NCI-H345 (cell line): Measurements from ENCODE around the gene DNAAF3.
"Not testable (repeated sequence)": the region's sequence is repeated elsewhere in the genome, so short reads cannot be mapped to it uniquely, and the experiment has no call there.

ENCODE experiments used
- DNase-seq: peaks from one replicate; lab custom pipeline; 2025; lab: John Stamatoyannopoulos, UW

DNAAF3 gene

DNA sequence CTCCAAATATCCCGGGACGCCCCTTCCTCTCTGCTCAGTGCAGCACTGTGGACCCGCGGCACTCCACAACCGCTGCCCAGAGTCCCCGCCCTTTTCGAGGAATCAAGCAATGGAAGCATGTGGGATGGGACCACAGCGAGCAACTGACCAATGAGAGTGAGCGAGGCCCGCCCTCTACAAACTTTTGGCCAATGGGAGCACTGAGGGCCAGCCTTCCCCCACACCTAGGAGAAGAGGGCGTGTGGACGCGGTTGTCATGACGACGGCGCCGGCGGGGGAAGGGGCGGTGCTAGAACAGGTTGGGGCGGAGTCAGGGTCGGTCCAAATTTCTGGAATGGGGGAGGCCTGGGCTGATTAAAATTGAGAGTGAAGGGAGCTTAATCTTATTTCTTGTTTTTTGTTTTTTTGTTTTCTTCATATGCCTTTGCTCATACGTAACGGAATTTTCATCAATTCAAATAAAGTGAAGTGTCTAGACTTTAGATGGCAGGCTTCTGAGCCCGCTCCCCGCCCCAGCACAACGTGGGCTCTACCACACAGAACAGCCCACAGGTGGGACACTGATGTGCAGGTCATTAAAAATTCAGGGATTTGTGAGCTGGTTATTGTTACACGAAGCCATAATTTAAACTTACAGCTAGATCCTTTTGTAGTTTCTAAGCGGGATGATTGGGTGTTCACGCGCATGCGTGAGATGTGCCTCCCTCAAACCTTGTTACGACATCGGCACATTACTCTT lies at the start of gene DNAAF3:
Gene DNAAF3 (minus strand): TSS at position 84 of the 739 bp plus-strand sequence. CDS start 200 bp downstream, outside the sequence.
- DNase-seq, result peak; percentile 95

DNA sequence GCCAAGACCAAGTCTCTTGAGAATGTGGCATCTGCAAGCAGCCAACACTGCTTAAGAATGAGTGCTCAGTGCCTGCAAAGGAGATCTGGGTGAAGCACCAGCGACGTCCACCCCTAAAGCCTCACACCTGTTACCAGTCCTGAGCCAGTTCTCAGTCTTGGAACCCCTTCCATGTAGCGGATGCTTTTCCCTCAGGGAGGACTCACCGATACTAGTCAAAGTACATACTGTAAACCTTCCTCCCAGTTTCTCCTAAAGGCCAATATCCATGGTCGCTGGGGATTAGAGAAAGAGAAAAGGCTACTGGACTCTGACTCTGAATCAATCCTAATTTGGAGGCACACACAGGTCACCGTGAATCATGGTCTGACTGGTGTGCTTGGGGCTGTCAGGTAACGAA lies 47.1 kb upstream of the DNAAF3 start:
- DNase-seq, result no peak

DNA sequence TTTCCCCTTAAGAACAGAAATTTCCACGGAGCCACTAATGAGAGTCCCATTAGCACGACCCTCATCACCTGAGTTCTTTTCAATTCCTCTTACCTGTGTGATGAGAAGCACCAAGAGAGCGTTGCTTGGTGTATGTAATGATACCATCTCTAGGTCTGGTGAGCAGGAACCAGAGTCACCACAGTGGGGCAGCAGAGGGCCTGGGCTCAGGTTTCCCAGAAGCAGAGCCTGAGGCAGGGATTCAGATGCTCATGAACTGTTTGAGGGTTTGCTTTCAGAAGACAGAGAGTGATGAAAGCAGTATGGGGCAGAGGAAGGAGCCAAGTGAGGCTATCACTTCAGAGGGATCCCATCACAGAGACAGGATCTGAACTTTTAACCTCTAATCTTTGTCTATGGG lies 46.0 kb upstream of the DNAAF3 start:
- DNase-seq, result no peak

DNA sequence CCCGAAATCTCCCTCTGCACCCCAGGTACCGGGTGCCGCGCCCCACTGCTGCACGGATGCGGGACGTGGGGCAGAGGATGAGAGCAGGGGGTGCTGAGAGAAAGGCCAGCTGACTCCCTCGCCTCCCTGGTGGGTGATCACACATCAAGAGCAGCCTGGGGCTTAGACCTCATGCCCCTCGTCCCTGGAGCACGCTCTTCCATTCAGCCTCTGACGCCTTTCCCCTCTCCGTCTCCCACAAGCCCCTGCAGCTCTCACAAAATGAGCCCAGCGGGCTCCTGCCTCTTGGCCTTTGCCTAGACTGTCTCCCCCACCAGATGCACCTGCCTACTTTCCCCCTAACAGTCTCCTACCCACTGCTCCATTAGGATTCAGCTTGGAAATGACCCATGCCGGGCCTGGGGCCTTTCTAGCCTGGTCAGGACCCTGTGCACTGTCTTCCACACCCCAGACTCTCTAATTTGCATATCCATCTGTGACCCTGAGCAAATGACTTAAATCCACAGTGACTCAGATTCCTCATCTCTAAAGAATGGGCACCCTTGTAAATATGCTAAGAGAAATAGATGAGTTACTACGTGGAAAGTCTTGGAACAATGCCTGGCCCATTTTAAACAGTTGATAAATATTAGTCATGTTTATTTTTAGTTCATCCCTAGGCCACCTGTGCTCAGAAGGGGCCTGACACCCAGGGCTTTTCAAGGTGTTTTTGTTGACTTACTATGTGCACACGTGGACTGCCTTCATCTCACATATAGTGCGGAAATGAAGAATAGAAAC lies 43.5 kb upstream of the DNAAF3 start:
- DNase-seq, result peak; percentile 59

DNA sequence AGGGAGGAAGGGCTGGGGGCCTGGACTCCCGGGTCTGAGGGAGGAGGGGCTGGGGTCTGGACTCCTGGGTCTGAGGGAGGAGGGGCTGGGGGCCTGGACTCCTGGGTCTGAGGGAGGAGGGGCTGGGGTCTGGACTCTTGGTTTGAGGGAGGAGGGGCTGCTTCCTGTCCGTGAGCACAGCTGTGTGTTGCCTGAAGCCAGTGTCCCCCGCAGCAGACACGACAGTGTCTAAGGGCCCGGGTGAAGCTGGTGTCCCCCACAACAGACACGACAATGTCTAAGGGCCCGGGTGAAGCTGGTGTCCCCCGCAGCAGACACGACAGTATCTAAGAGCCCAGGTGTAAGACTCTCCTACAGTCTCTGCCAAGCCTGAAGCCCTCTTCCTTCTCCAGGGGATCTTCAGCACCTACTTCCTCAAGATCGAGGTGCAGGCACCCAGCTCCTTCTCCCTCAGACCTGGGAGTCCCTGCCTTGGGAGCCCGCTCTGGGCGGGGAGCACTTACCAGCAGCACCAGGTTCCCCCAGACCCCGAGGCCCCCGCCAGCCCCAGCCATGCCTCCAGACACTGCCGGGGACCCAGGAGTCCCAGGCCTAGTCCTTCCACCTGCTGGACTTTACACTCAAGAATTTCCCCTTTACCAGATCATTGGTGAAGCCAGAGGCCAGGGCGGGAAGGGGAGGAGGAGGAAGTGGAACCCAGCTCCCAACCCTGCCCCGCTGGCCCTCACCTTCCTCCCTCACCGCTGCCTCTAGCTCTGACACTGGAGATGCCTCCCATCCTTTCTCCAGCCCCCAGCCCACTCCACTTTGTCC lies 42.7 kb upstream of the DNAAF3 start, which contains the start of gene PTPRH:
Gene PTPRH (minus strand): TSS at position 622 of the 813 bp plus-strand sequence. CDS start 68 bp downstream, at position 554.
- DNase-seq, result no peak

DNA sequence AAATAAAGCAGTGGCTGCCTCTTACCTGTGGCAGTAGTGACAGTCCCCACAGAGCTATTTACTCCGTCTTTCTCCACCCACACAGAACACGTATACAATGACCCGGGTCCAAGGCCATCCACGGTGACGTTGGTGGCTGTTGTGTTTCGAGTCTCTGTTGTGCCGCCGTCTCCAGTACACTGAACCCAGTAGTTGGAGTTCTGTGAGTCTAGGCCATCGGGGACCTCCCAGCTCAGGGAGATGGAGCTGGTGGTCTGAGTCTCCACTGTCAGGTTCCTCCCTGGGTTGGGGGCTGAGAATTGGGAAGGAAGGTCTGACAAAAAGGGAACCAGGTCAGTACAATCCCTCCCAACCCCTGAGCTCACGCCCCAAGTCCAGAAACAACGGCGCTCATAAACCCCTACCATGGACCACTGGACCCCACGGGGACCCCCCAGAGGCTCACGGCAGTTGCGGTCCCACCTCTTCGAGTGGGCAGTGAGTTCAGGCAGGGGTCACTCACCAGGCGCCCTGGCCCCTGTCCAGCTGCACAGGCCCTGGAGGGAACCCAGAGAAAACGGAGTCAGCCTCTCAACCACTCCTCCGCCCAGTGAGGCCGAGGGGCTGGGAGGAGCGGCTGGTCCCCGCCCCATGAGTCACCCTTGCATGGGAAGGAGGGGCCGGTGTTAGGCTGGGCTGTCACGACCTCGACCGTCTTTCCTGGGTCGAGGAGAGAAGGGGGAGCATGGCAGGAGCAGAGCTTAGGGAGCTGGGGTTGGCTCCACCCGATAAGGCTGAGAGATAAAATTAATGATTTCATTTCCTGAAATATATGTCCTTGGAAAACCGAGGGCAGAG lies 40.5 kb upstream of the DNAAF3 start:
- DNase-seq, result peak; percentile 29

DNA sequence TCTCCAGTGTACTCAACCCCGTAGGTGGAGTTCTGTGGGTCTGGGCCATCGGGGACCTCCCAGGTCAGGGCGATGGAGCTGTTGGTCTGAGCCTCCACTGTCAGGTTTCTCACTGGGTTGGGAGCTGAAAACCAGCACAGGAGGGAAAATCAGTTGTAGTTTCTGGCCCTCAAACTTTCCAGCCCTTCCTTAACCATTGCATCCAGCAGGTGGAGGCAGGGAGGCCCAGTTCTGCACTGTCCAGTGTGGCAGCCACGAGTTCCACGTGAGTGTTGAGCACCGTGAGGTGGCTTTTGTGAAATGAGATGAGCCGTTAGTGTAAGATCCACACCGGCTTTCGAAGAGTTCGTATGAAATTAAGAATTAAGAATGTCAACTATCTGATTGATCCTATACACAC lies 35.8 kb upstream of the DNAAF3 start:
- not testable (repeated sequence) for DNase-seq

DNA sequence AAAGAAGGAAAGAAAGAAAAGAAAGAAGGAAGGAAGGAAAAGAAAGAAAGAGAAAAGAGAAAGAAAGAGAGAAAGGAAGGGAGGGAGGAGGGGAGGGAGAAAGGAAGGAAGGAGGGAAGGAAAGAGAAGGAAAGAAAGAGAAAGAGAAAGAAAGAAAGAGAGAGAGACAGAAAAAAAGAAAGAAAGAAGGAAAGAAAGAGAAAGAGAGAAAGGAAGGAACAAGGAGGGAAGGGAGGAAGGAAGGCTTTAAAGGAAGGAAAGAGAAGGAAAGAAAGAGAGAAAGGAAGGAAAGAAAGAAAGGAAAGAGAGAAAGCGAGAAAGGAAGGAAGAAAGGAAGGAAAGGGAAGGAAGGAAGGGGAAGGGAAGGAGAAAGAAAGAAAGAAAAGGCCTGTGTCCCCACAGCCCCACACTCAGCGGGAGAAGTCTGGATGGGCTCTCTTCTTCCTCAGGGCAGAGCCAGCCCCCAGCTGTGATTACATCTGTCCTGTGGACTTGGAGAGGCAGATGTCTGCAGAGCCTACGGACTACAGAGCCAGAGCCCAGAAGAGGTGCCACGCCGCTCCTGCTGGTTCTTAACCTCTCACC lies 33.3 kb upstream of the DNAAF3 start:
- no peak for DNase-seq

DNA sequence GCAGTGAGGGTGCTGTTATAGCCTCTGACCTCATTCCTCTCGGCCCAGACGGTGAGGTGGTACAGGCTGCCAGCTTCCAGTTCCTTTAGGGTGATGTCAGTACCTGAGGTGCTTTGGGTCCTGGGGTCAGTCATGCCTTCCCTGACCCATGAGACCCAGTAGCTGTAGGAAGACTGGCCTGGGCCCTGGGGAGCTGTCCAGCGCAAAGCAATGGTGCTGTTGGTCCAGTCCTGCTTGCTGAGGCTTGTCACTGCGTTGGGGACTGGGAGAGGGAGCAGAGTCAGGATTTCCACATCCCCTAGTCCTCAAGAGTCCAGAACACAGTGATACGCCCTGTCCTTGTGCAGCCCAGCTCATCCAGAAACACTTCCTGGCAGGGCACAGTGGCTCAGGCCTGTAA lies 32.2 kb upstream of the DNAAF3 start:
- DNase-seq, result no peak

DNA sequence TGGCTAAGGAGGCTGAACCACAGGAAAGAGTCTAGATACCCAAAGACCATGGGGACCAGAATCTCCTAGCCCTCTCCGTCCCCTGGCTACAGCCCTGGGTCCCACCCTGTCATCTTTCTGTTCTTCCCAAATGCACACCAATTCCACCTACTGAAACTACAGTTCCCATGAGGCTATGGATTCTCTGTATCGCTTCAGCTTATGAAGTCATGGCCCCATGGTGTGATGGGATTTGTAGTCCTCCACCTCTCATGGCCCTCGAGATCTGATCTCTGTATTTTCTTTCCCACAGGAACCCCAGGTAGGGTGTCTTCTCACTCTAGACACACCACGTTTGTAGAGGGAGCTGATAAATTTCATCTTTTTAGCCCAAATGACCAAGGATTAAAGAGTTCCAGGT lies 31.1 kb upstream of the DNAAF3 start:
- DNase-seq, result no peak

DNA sequence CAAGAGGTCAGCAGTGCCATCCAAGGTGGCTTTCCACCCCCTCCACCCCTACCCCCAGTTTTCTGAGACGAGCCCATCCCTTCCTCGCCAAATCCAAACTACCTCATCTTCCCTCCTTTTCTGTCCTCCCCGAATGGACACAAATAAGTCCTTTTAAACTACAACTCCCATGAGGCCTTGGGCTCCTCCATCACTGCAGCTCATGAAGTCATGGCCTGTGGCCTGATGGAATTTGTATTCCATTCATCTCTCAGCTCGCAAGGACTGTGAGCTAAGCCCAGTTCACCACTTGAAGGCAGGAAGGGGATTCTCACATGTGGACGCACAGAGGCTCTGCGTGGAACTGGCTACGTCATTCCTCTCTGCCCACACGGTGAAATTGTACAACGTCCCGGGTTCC lies 30.4 kb upstream of the DNAAF3 start:
- no peak for DNase-seq

DNA sequence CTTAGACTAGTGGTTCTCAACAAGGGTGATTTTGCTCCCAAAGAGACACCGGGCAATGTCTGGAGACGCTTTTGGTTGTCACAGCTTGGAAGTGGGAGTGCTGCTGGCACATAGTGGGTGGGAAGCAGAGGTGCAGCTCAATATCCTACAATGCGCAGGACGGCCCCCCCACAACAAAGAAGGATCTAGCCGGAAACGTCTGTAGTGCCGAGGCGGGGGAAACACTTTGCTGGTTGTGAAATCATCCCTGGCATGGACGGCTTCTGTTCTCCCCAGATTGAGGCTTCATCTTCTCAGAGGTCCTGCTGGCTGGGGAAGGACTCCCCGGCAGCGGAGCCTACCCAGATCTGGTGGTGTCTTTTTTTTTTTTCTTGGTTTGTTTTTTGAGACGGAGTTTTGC lies 27.1 kb upstream of the DNAAF3 start:
- no peak for DNase-seq

DNA sequence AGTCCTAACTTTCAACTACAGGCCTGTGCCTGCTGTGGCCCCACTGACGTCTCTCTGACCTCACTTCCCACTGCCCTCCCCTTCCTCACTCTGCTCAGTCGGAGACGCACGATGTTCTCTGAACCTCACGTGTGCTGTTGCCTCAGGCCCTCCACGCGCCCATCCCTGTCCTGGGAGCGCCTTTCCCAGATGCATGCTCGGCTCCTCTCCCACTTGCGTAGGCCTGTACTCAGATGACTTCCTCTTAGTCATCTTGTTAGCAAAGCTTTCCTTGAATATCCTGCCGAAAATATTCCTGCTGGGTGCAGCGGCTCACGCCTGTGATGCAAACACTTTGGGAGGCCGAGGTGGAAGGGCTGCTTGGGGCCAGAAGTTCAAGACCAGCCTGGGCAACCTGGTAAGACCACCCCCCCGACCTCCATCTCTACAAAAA lies 23.0 kb upstream of the DNAAF3 start:
- DNase-seq, result no peak

DNA sequence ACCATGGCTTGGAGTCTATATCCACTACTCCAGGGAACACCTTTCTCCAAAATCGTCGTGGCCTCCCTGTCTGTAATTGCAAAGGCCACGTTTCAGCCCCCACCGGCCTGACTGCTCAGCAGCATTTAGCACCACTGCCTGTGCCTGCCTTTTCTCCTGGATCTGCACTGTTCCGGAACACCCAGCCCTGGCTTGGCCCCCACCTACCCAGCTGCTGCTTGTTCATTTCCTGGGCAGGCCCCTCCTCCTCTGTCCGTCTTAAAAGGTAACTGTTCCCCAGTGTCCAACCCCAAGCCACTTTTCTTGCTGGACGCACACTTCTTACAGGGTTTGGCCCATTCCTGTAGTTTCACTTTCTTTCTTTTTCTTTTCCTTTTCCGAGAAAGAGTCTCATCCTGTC lies 22.2 kb upstream of the DNAAF3 start:
- DNase-seq, result no peak

DNA sequence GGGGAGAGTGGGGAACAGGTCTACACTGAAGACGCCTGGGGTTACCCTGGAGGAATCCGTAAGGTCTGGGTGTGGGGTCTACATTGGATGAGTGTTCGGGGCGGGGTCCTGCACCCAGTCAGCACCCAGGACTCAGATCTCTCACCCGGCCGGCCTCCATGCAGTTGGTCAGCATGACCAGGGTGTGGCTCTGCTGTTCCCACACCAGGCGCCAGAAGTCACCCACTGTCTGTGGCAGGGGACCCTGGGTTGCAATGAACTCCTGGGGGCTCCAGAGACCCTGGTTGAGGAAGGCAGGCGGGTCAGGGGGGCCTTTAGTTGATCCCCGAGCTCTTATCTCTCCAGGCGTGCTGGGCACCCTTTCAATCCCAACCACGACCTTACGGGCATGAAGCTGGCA lies 19.7 kb upstream of the DNAAF3 start:
- no peak for DNase-seq

DNA sequence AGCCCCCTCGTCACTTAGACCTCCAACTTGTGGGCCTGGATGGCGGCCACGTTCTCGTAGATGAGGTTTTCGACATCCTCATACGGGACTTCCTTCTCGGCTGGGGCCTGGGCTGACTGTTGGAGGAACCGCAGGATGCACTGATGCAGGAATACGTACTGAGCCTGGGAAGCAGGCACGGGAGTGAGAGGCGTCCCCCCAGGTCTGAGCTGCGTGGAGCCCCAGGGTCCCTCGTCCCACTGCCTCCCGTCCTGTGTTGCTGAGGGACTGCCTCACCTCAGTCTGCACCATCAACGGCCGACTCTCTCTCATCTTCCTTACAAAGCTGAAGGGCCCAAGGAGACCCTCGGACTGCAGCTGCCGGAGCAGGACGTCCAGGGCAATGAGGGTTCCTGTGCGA lies 15.3 kb upstream of the DNAAF3 start:
- DNase-seq, result no peak

DNA sequence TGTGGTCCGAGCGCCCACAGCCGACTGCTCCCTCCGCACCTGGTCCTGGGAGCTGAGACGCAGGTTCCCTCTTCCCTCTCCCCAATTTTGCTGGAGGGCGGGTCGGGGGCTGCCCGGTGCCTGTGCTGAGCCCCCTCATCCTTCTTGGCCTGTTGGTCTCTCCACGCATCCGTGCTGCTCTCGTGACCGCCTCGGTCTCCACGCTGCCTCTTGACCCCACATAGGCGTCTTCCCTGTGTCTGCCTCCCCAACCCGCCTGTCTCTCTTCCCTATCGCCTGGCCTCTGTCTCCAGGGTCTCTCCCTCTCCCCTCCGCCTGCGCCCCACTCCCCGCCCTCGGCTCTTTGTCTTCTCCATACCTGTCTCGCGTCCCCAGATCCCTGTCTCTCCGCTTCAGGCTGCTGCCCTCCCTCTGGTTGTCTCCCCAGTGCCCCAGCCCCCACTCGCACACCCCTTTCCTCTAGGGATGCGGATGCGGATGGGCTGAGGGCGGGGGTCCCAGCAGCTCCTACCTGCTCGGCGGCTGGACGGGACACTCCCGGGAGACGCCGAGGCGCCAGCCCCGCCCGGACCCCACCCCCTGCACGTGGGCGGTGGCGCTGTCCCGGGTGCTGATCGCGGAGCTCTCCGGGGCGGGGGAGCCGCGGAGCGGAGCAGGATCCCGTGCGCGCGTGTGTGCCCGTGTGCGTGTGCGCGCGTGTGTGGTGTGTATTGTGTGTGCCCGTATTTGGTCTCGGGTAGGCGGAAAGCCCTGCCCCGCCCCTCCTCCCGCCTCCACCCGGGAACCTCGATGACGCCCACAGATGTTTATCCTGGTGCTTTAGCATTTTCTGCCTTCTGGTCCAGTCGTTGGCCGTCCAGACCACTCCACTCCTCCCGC lies 13.4 kb upstream of the DNAAF3 start, which contains the start of gene SYT5:
Gene SYT5 (minus strand): TSS at position 684 of the 879 bp plus-strand sequence. CDS start 1,248 bp downstream, outside the sequence.
- peak; percentile 23 for DNase-seq

DNA sequence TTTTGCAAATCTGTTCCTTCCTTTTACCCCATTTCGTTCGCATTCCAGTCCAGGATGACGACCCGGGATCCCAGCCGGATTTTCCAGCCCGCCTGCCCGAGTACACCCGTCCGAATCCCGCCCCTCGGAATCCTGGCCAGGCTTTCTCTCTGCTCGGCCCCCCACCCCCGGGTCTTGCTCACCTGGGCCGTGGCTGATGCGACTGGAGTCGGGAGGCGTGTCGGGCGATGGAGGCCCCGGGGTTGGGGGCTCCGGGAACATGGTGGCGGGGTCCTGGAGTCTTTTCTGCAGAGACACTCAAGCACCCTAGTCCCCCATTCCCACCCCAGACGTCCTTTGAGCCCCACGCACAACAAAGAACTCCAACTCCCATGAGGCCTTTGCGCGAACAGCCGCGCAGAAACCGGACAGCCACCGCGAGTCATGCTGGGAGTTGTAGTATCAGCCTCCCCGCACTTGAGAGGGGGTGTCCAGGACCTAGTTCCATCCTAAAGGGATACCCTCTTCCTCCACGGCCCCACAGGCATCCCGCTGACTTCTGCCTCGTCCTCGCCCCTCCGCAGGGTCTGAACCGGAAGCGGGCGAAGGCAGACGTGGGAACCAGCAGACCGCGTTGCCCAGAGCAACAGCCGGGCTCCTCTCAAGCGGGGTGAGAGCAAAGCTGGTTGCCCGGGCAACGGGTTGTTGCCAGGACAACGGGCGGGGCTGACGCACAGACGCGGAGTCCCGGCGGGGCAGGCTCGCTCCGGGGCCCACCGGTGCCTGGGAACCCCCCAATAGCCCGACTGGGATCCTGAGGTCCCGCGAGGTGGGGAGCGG lies 12.6 kb upstream of the DNAAF3 start:
- DNase-seq, result peak; percentile 92

DNA sequence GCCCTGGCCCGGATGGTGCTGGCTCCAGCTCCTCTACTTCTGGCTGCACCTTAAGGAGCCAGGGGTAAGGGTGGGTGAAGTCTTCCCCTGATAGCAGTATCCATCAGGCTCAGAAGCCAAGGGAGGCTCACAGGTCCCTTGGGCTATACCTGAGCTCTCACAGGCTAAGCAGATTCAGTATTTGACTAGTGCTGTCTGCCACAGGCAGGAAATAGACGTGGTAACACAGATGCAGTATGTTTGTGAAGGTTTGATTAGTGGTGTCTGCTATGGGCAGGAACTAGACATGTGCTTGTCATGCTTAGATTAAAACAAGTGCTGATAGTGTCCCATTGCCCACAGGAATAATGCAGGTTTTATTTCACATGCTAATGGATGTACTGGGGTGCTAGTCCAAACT lies 9.7 kb upstream of the DNAAF3 start:
- DNase-seq, result no peak
